Subcutaneous adipose tissue (tissue), 4 donors: ENCODE measurements around the gene IFT172. TPM values are rescaled to one million over a fixed set of nuclear protein-coding genes. Genes with fewer than 3 reads are reported as not detected.

Source experiments
- CTCF ChIP-seq: fragments of 450-650 bp; IDR thresholded peaks from one replicate; pipeline ENCODE4 v1.5.1; 2016; ENCODE audit warnings: low read depth, mild to moderate bottlenecking, control low read depth, antibody characterized with exemption, moderate library complexity
- total RNA-seq, 4 donors: library from RNA; depleted of rRNA; stranded (reverse); fragments of >200 nt; gene quantifications; one replicate each; pipeline ENCODE4 v1.1.0, GENCODE V29; 2016

IFT172 gene
- total RNA-seq, 4 donors from 2014 or later, result 21.8 to 33.5 (median 25.5) TPM

GRCh38 chr2:27492557-27492956 is 3.0 kb upstream of the IFT172 start:
- TF ChIP-seq CTCF, result no peak

- TF ChIP-seq CTCF, result no peak
Observed at GRCh38 chr2:27489118-27489497, 435 bp downstream of the IFT172 start.

GRCh38 chr2:27485496-27485895 is 4.0 kb downstream of the IFT172 start:
- no peak for TF ChIP-seq CTCF

- no peak for TF ChIP-seq CTCF
Observed at GRCh38 chr2:27471961-27472360, 17.6 kb downstream of the IFT172 start.

GRCh38 chr2:27464443-27464842 is 25.1 kb downstream of the IFT172 start:
- TF ChIP-seq CTCF, result no peak

GRCh38 chr2:27461118-27461517 is 28.4 kb downstream of the IFT172 start:
- no peak for TF ChIP-seq CTCF

- TF ChIP-seq CTCF, result no peak
Observed at GRCh38 chr2:27453968-27454367, 35.6 kb downstream of the IFT172 start.
